Loucy (cell line): Measurements from ENCODE around the gene TTBK2.

ENCODE experiments used
- H2AFZ ChIP-seq: fragments of 200-600 bp; sonication (generic); 2 replicates; pipeline ENCODE4 v1.6.0; 2016; ENCODE audit warnings: antibody characterized with exemption, mild to moderate bottlenecking, low read length, moderate library complexity
- H3F3A ChIP-seq: fragments of 200-600 bp; 2 replicates; pipeline ENCODE4 v1.6.0; 2016; ENCODE audit warnings: antibody characterized with exemption, low read depth, mild to moderate bottlenecking
- H3K27me3 ChIP-seq: fragments of 200-600 bp; sonication (generic); 2 replicates; pipeline ENCODE4 v1.6.1; 2014; ENCODE audit warnings: low read length, mild to moderate bottlenecking; ENCODE audit not compliant: insufficient read depth, poor library complexity, severe bottlenecking
- H3K36me3 ChIP-seq: fragments of 200-600 bp; sonication (generic); 2 replicates; pipeline ENCODE4 v1.6.1; 2016; ENCODE audit warnings: low read length; ENCODE audit not compliant: insufficient read depth
- H3K4me1 ChIP-seq: fragments of 200-600 bp; sonication (generic); 2 replicates; pipeline ENCODE4 v1.5.1; 2014; ENCODE audit warnings: low read length, mild to moderate bottlenecking; ENCODE audit not compliant: insufficient read depth, poor library complexity, severe bottlenecking
- H3K4me2 ChIP-seq: fragments of 200-600 bp; sonication (generic); 2 replicates; pipeline ENCODE4 v1.6.0; 2014; ENCODE audit warnings: antibody characterized with exemption, low read length, low read depth, mild to moderate bottlenecking; ENCODE audit not compliant: poor library complexity, severe bottlenecking
- H3K4me3 ChIP-seq: fragments of 200-600 bp; sonication (generic); 2 replicates; pipeline ENCODE4 v1.5.1; 2014; ENCODE audit warnings: low read length, mild to moderate bottlenecking, mixed read lengths; ENCODE audit not compliant: poor library complexity, severe bottlenecking
- H3K79me2 ChIP-seq: fragments of 200-600 bp; sonication (generic); 2 replicates; pipeline ENCODE4 v1.6.1; 2014; ENCODE audit warnings: low read length; ENCODE audit not compliant: insufficient read depth
- H3K9ac ChIP-seq: fragments of 200-600 bp; sonication (generic); 2 replicates; pipeline ENCODE4 v1.6.0; 2014; ENCODE audit warnings: mild to moderate bottlenecking, low read depth, low read length, moderate library complexity; ENCODE audit not compliant: poor library complexity, severe bottlenecking
- H3K9me2 ChIP-seq: fragments of 200-600 bp; sonication (generic); replicated peaks from 2 replicates; pipeline ENCODE4 v1.6.1; 2016; ENCODE audit warnings: low read depth, low read length, mixed read lengths
- H3K9me3 ChIP-seq: fragments of 200-600 bp; sonication (generic); 2 replicates; pipeline ENCODE4 v1.6.1; 2014; ENCODE audit warnings: mild to moderate bottlenecking, antibody characterized with exemption, low read length, low read depth; ENCODE audit not compliant: insufficient read depth
- H4K20me1 ChIP-seq: fragments of 200-600 bp; sonication (generic); 2 replicates; pipeline ENCODE4 v1.6.0; 2014; ENCODE audit warnings: antibody characterized with exemption, low read length, mild to moderate bottlenecking; ENCODE audit not compliant: insufficient read depth, poor library complexity, severe bottlenecking
- EZH2phosphoT487 ChIP-seq: fragments of 200-600 bp; IDR thresholded peaks from 2 replicates; pipeline ENCODE4 v1.6.1; 2018; ENCODE audit warnings: antibody characterized with exemption, mild to moderate bottlenecking, moderate library complexity, borderline replicate concordance
- TF ChIP-seq, protein P1 (sequence below): fragments of 200-600 bp; sonication (generic); conservative IDR thresholded peaks from 2 replicates; pipeline ENCODE4 v1.5.1; 2014; ENCODE audit warnings: mild to moderate bottlenecking, antibody characterized with exemption, low read length

The TTBK2 gene

DNA sequence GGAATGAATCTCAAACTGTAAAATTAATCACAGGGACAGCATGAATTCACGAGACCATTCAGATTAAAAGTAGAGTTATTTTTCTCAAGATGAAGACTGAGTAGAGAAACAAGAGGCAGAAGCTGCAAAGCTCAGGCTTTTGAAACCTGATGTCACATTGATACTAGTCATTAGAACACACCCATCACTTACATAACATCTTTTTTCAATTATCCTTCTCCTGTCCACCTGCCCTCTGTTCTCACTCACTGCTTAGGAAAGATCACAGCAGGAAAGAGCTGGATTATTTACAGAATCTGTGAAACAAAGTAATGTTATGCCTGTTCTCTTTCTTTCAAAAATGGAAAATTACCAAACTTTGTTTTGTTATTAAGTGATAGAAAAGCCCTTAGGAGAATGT lies 111.7 kb downstream of the TTBK2 start:
- TF ChIP-seq, protein P1, sequence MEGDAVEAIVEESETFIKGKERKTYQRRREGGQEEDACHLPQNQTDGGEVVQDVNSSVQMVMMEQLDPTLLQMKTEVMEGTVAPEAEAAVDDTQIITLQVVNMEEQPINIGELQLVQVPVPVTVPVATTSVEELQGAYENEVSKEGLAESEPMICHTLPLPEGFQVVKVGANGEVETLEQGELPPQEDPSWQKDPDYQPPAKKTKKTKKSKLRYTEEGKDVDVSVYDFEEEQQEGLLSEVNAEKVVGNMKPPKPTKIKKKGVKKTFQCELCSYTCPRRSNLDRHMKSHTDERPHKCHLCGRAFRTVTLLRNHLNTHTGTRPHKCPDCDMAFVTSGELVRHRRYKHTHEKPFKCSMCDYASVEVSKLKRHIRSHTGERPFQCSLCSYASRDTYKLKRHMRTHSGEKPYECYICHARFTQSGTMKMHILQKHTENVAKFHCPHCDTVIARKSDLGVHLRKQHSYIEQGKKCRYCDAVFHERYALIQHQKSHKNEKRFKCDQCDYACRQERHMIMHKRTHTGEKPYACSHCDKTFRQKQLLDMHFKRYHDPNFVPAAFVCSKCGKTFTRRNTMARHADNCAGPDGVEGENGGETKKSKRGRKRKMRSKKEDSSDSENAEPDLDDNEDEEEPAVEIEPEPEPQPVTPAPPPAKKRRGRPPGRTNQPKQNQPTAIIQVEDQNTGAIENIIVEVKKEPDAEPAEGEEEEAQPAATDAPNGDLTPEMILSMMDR: no peak
- TF ChIP-seq EZH2phosphoT487: no peak
- Histone ChIP-seq H3K27me3 (no peaks in the 10 kb centered on the region), H3F3A (no peaks in the 10 kb centered on the region)

DNA sequence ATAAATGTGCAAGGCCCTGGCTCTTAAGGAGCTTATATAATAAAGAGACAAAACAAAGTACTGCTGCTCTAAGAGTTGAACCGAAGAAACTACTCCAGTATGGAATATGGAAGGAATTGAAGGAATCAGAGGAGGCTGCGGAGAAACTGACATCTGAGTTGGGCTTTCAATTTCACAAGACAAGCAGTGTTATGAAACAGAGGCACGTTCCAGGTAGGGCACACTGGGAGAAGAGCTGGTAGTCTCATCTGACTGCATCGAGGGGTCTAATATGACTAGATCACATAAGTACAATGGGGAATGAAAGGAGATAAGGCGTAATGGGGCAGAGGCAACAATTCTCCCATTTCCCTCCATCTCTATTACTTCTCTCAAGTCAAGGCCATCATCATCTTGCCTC lies 115.3 kb downstream of the TTBK2 start:
- H2AFZ ChIP-seq: no peak overlapping the region
- no peak overlapping the region for H3K9ac ChIP-seq
- no peaks in the 10 kb centered on the region for H3K9me2 ChIP-seq
- no peaks in the 10 kb centered on the region for H3K27me3 ChIP-seq
- H3K36me3 ChIP-seq: peaks cover 28% of the 10 kb centered on the region; the same call in 1 of the 2 replicates
- no peak overlapping the region for H3K4me2 ChIP-seq
- no peaks in the 10 kb centered on the region for H3K9me3 ChIP-seq
- H3K4me3 ChIP-seq: no peak overlapping the region
- H3K79me2 ChIP-seq: no peaks in the 10 kb centered on the region
- TF ChIP-seq, protein P1: no peak
- no peak for TF ChIP-seq EZH2phosphoT487
- no peaks in the 10 kb centered on the region for H3F3A ChIP-seq
- no peaks in the 10 kb centered on the region for H4K20me1 ChIP-seq
- no peaks in the 10 kb centered on the region for H3K4me1 ChIP-seq

More for the DNA sequence above, 111.7 kb downstream of the TTBK2 start:
- Histone ChIP-seq H3K4me3 (no peak overlapping the region), H3K9me3 (no peaks in the 10 kb centered on the region), H3K36me3 (peaks cover 21% of the 10 kb centered on the region; the same call in 1 of the 2 replicates), H3K79me2 (no peaks in the 10 kb centered on the region), H3K4me2 (no peak overlapping the region), H3K9ac (no peak overlapping the region), H4K20me1 (no peaks in the 10 kb centered on the region), H3K4me1 (no peaks in the 10 kb centered on the region), H2AFZ (no peak overlapping the region), H3K9me2 (no peaks in the 10 kb centered on the region)

DNA sequence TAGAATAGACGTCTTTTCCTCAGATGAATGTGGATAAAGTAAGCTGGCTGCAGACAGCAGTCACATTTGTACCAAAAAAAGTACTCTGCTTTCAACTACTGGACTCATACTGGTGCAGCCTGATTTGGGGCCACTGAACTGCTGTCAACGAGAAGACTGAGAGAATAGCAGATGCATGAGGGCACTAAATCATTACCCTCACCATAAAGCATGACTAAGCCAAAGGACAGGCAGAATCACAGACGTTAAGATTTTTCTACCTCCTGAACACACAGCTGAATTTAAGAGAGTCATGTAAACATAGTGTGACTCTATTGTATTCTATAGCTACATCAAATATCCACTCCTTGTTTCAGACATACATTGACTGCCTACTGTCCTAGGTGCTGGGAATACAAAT lies 115.8 kb downstream of the TTBK2 start:
- H4K20me1 ChIP-seq: no peaks in the 10 kb centered on the region
- H3K9me3 ChIP-seq: no peaks in the 10 kb centered on the region
- no peaks in the 10 kb centered on the region for H3K4me1 ChIP-seq
- H3K36me3 ChIP-seq: peaks cover 23% of the 10 kb centered on the region; the same call in 1 of the 2 replicates
- no peak overlapping the region for H3K4me3 ChIP-seq
- H3K9me2 ChIP-seq: no peaks in the 10 kb centered on the region
- no peak overlapping the region for H3K4me2 ChIP-seq
- no peaks in the 10 kb centered on the region for H3F3A ChIP-seq
- no peaks in the 10 kb centered on the region for H3K79me2 ChIP-seq
- H3K9ac ChIP-seq: no peak overlapping the region
- no peak overlapping the region for H2AFZ ChIP-seq
- H3K27me3 ChIP-seq: no peaks in the 10 kb centered on the region
- TF ChIP-seq, protein P1: no peak
- no peak for TF ChIP-seq EZH2phosphoT487
